ENCODE results near the gene MRE11.

MRE11 gene

GRCh38 chr11:94493281-94494125, at the start of gene MRE11, which contains the start of gene ANKRD49:
TSS of gene MRE11 (minus strand) at chr11:94493844. CDS start at chr11:94492801, 1,043 bp downstream.
TSS of gene ANKRD49 (plus strand) at chr11:94493984. CDS start at chr11:94496694, 2,710 bp downstream.
- DNase-seq (ENCODE audit: low spot score) = peak; percentile 90

- no peak for DNase-seq (ENCODE audit: low spot score)
These were observed 45.8 kb upstream of the MRE11 start for GRCh38 chr11:94539420-94539819.

- no peak for DNase-seq (ENCODE audit: low spot score)
These were observed 43.5 kb upstream of the MRE11 start for GRCh38 chr11:94537031-94537600.

- no peak for DNase-seq (ENCODE audit: low spot score)
These were observed 42.7 kb upstream of the MRE11 start for GRCh38 chr11:94536386-94536785.

- no peak for DNase-seq (ENCODE audit: low spot score)
These were observed 40.3 kb upstream of the MRE11 start for GRCh38 chr11:94533696-94534630.

GRCh38 chr11:94533206-94533605, 39.6 kb upstream of the MRE11 start:
- DNase-seq (ENCODE audit: low spot score) = no peak

GRCh38 chr11:94532211-94532610, 38.6 kb upstream of the MRE11 start:
- DNase-seq (ENCODE audit: low spot score) = no peak

GRCh38 chr11:94528551-94528950, 34.9 kb upstream of the MRE11 start:
- DNase-seq (ENCODE audit: low spot score) = no peak

- no peak for DNase-seq (ENCODE audit: low spot score)
These were observed 33.2 kb upstream of the MRE11 start for GRCh38 chr11:94526645-94527438.

GRCh38 chr11:94525546-94526324, 32.1 kb upstream of the MRE11 start:
- DNase-seq (ENCODE audit: low spot score) = peak; percentile 29

GRCh38 chr11:94524341-94524740, 30.7 kb upstream of the MRE11 start:
- DNase-seq (ENCODE audit: low spot score) = no peak

GRCh38 chr11:94521684-94522083, 28.0 kb upstream of the MRE11 start:
- peak; percentile 20 for DNase-seq (ENCODE audit: low spot score)

GRCh38 chr11:94519478-94520084, 25.9 kb upstream of the MRE11 start:
- peak; percentile 17 for DNase-seq (ENCODE audit: low spot score)

- no peak for DNase-seq (ENCODE audit: low spot score)
These were observed 24.7 kb upstream of the MRE11 start for GRCh38 chr11:94518300-94518699.

- DNase-seq (ENCODE audit: low spot score) = no peak
These were observed 23.1 kb upstream of the MRE11 start for GRCh38 chr11:94516725-94517124.

GRCh38 chr11:94515398-94515797, 21.8 kb upstream of the MRE11 start:
- DNase-seq (ENCODE audit: low spot score) = no peak

- peak; percentile 14 for DNase-seq (ENCODE audit: low spot score)
These were observed 19.4 kb upstream of the MRE11 start for GRCh38 chr11:94513091-94513490.

GRCh38 chr11:94511932-94512781, 18.5 kb upstream of the MRE11 start, which contains the start of gene C11orf97:
TSS of gene C11orf97 (plus strand) at chr11:94512461. CDS start at chr11:94512529, 68 bp downstream.
- DNase-seq (ENCODE audit: low spot score) = peak; percentile 87

- DNase-seq (ENCODE audit: low spot score) = no peak
These were observed 13.8 kb upstream of the MRE11 start for GRCh38 chr11:94507485-94507884.

All from iPS-NIHi11 (cell line).